NCI-H2196 treated with DMSO at 0.1 percent for 48 hours (cell line): ENCODE measurements around the gene GRAMD1B.
"Not testable (repeated sequence)": the region's sequence is repeated elsewhere in the genome, so short reads cannot be mapped to it uniquely, and the experiment has no call there.

Experiments used
- DNase-seq: peaks from one replicate; lab custom pipeline; 2025; ENCODE audit not compliant: unreplicated experiment; lab: John Stamatoyannopoulos, UW

The GRAMD1B gene

GRCh38 chr11:123562158-123562557 lies 132.1 kb downstream of the GRAMD1B start:
- DNase-seq, result no peak

DNA sequence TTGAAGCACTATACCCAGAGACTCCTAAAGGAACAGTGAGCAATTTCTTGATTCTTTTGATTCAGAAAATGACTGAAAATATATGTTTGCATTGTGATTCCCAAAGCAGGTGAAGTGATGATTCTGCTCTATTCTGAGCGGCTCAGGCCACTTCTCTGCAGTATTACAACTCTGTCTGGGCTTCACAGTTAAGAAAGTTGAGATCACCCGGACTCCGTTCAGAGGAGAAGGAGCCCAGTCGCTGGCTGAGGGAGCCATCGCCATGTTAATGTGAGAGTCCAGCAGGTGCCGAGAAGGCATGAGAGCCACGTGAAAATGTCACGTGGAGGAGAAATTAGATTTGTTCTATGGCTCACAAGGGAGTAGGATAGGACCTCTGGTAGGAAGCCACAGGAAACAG lies 132.8 kb downstream of the GRAMD1B start:
- DNase-seq, result no peak

- DNase-seq, result no peak
Observed at GRCh38 chr11:123564221-123564620, 134.2 kb downstream of the GRAMD1B start.

- DNase-seq, result no peak
Observed at GRCh38 chr11:123566852-123567251, 136.8 kb downstream of the GRAMD1B start.

DNA sequence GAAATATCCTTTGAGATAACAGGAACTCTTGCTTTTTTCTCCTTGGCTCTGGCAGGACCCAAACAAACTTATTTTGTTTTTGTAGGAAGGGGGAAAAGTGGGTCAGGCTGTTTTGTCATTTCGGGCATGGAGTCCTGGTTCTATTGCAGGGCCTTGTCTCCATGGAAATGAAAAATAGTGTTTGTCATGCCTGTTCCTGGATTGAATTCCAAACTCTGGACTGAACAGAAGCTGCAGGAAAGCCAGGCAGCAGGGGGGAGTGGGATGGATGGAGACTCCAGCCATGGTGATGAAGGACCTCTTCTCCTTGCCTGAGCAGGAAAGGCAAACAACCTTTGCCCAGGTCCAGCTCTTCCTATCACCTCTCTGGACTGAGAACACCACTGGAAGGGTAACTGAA lies 137.4 kb downstream of the GRAMD1B start:
- no peak for DNase-seq

GRCh38 chr11:123568367-123568870 lies 138.3 kb downstream of the GRAMD1B start:
- no peak for DNase-seq

- DNase-seq, result no peak
Observed at GRCh38 chr11:123569393-123569792, 139.3 kb downstream of the GRAMD1B start.

DNA sequence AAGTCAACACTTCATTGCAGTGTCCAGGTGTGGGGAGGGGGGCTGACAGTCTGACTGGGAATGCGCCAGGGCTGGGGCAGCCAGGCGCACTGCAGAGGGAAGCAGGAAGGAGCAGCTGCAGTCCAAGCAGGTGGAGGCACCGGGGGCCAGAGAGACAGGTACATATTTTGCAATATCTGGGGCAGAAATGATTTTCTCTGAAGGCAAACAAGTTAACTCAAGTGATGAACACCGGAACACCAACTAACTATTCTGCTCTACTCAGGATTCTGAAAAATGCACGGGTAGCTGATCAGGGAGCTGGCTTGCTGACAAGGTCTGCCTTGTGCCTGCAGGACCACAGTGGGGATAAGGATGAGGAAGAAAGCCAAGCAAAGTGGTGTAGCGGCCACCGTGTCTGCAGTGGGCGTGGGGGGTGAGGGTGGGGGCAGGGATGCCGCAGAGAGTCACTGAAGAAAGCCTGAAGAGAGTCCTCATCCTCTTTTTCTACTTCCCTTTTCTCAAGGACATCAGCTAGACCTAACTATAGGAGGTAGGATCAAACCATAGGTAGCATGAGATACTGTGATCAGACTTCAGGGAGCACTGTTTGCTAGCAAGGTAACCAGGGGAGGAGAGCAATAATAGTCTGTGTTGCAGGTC lies 141.0 kb downstream of the GRAMD1B start:
- no peak for DNase-seq

DNA sequence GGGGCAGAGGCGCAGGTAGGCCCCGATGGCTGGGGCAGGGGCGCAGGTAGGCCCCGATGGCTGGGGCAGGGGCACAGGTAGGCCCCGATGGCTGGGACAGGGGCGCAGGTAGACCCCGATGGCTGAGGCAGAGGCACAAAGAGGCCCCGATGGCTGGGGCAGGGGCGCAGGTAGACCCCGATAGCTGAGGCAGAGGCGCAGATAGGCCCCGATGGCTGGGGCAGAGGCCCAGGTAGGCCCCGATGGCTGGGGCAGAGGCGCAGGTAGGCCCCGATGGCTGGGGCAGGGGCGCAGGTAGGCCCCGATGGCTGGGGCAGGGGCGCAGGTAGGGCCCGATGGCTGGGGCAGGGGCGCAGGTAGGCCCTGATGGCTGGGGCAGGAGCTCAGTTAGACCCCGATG lies 142.7 kb downstream of the GRAMD1B start:
- not testable (repeated sequence) for DNase-seq

GRCh38 chr11:123573286-123573685 lies 143.2 kb downstream of the GRAMD1B start:
- DNase-seq, result no peak

DNA sequence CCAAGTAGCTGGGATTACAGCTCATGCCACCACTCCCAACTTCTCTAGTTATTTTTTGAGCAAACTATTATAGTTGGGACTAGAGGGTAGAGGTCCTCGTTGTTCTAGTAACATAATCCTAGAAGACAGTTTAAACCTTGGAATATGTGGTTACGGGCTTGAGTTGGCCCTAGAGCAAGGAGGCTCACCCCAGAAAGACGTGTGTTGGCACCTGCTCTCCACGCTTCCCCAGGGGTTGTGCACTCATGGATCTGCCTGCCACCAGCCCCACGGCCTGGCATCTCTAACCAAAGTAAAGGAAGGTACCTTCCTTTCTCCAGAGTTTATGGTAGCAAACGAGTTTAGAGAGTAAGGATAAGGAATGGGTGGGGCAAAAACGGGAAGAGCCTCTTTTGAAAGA lies 145.4 kb downstream of the GRAMD1B start:
- DNase-seq, result no peak

DNA sequence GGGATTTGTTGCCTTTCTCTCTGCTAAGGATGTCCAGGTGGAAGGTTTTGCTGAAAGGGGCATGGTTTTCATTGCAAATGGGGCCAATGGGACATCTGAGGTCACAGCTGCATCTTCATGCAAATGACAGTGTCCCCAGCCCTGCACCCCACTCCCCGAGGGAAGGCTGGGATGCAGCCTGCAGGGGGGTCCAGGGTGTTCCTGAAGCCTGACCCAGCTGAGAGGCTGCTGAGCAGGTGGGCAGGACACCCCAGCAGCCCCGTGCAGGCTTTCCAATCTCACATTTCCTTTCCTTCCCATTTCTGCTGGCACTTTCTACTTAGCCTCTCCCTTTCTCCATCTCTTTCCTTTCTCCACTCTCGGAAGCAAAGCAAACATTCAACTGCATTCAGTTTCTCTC lies 146.0 kb downstream of the GRAMD1B start:
- DNase-seq, result no peak

- DNase-seq, result no peak
Observed at GRCh38 chr11:123576501-123576900, 146.4 kb downstream of the GRAMD1B start.

DNA sequence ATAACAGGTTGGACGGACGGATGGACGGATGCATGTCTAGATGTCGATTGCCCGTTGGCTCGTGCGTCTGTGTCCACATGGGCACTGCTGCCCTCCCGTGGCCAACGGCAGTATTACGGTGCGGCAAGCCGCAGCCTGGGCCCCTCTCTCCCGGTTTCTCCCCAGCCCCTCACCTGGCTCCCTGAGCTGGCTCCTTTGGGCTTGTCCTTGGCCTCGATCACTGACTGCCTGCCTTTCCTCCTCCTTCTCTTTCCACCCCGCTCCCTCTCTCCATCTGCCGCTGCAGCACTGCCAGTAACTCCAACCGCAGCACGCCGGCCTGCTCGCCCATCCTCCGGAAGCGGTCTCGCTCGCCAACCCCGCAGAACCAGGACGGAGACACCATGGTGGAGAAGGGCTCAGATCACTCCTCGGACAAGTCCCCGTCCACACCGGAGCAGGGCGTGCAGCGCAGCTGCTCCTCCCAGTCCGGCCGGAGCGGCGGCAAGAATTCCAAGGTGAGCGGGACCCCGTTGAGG lies 147.1 kb downstream of the GRAMD1B start:
- DNase-seq, result no peak

GRCh38 chr11:123578778-123579481 lies 148.9 kb downstream of the GRAMD1B start:
- DNase-seq, result no peak

GRCh38 chr11:123579482-123579812 lies 149.4 kb downstream of the GRAMD1B start:
- no peak for DNase-seq

DNA sequence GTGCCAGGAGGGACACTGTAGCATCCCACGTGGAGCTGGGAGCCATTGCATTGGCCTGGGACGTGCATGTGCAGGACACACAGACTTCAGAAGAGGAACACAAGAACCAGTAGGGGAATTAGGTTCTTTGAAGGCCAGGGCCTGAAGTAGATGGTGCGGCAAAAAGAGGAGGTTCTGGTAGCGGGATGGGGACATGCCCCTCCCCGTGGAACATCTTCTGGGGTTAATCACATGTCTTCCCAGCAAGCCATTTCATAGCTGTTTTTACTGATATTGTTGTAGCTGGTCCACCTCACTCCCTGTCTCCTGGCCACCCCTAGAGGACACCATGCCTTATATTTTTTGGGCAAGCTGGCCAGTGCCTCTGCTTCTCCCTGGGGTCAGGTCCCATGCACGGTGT lies 150.1 kb downstream of the GRAMD1B start:
- no peak for DNase-seq

DNA sequence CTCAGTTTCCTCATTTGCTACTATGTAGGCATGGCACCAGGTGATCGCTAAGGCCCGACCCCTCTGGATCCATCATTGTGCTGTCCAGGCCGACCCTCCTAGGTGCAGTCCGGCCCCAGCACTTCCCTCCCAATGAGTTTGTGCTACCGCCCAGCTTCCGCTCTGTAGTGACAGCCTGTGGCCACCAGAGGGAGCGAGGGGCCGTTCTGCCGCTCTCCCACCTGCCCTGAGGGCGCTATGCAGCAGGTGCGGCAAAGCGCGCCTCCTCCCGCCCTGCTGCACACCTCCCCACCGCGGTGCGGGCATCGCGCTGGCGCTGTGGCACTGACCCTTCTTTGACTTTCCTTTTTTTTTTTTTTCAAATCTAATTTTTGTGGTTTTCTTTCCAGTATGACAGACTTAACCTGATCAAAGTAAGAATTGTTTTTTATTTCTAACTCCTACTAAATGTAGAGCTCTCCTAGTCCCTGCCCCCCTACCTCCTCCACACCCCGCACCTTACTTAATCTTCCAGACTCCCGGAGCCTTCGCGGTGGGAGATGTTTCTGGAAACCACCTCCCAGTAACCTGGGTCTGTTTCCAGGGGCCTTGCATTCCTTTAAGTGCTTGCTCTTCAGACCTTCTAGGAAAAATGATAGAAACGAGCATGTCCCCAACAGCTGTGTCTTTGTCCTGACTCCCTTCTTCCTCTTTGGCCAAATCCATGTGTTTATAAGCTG lies 150.6 kb downstream of the GRAMD1B start:
- peak; percentile 76 for DNase-seq

GRCh38 chr11:123581651-123582399 lies 151.8 kb downstream of the GRAMD1B start:
- DNase-seq, result no peak

GRCh38 chr11:123582992-123583504 lies 153.0 kb downstream of the GRAMD1B start:
- DNase-seq, result no peak

DNA sequence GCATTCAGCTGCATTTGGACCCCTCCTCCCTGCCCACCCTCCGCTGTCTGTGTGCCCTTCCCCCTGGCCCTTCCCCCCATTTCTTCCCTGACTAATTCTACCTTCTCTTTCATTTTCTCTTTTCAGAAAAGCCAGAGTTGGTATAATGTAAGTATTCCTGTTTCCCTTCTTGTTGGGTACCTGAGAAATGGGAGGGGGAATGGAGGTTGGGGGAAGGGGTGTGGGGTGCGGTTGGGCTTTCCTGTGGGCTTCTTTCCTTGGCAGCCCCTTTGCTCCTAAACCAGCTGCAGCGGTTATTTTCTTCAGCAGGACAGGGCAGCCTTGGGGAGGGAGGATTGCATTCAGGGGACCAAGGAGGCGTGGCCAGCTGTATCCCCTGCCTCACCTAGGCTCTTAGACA lies 154.1 kb downstream of the GRAMD1B start:
- DNase-seq, result no peak
